ENCODE measurements around the gene MALL. TPM values are rescaled to one million over a fixed set of nuclear protein-coding genes. Genes with fewer than 3 reads are reported as not detected.

Gene MALL
- total and polyA plus RNA-seq, 2 of the 13 experiments (the other 11 are each of a cell fraction or from before 2014, with no cell fraction given) = not detected

- TF ChIP-seq ZMYM3 (CRISPR knock-in tag; IDR thresholded peaks at IDR 0.05) (no peak), ZBTB8A (CRISPR knock-in tag; IDR thresholded peaks at IDR 0.05; ENCODE audit: borderline replicate concordance, low read depth) (no peak), ZBTB26 (CRISPR knock-in tag; IDR thresholded peaks at IDR 0.05; ENCODE audit: borderline replicate concordance) (no peak), PAWR (CRISPR knock-in tag; IDR thresholded peaks at IDR 0.05; ENCODE audit: borderline replicate concordance) (no peak), TEAD3 (CRISPR knock-in tag; optimal IDR thresholded peaks at IDR 0.05; ENCODE audit: borderline replicate concordance) (peak; percentile 48), ZSCAN9 (CRISPR knock-in tag; IDR thresholded peaks at IDR 0.05; ENCODE audit: borderline replicate concordance) (peak; percentile 58; the same call in 1 of the 2 replicates), HNRNPK (IDR thresholded peaks at IDR 0.05; ENCODE audit: low read depth, low read length, poor library complexity, severe bottlenecking) (no peak), IKZF1 (IDR thresholded peaks at IDR 0.05) (no peak), PHB2 (IDR thresholded peaks at IDR 0.05; ENCODE audit: partially characterized antibody) (no peak), ELF3 (CRISPR knock-in tag; IDR thresholded peaks at IDR 0.05) (peak; percentile 42; the same call in 1 of the 2 replicates), RFX3 (CRISPR knock-in tag; IDR thresholded peaks at IDR 0.05) (no peak), ZNF605 (CRISPR knock-in tag; IDR thresholded peaks at IDR 0.05) (no peak), MXD4 (CRISPR knock-in tag; IDR thresholded peaks at IDR 0.05) (no peak), ATF7 (IDR thresholded peaks at IDR 0.05) (no peak), ATF7 (CRISPR knock-in tag; IDR thresholded peaks at IDR 0.05) (no peak), TRIM24 (CRISPR knock-in tag; IDR thresholded peaks at IDR 0.05) (no peak), PRMT3 (CRISPR knock-in tag; IDR thresholded peaks at IDR 0.05; ENCODE audit: borderline replicate concordance, low read depth) (no peak), ZZZ3 (CRISPR knock-in tag; IDR thresholded peaks at IDR 0.05; ENCODE audit: borderline replicate concordance) (no peak), FOXK1 (CRISPR knock-in tag; IDR thresholded peaks at IDR 0.05; ENCODE audit: borderline replicate concordance, low read depth) (no peak), SMC3 (IDR thresholded peaks at IDR 0.05; ENCODE audit: low read length) (peak; percentile 89), PLRG1 (conservative IDR thresholded peaks at IDR 0.05) (no peak), STAG1 (CRISPR knock-in tag; IDR thresholded peaks at IDR 0.05) (peak; percentile 91), TMF1 (CRISPR knock-in tag; IDR thresholded peaks at IDR 0.05; ENCODE audit: low read depth) (no peak), ZNF737 (CRISPR knock-in tag; IDR thresholded peaks at IDR 0.05; ENCODE audit: borderline replicate concordance) (no peak)
- TF ChIP-seq, protein P1, sequence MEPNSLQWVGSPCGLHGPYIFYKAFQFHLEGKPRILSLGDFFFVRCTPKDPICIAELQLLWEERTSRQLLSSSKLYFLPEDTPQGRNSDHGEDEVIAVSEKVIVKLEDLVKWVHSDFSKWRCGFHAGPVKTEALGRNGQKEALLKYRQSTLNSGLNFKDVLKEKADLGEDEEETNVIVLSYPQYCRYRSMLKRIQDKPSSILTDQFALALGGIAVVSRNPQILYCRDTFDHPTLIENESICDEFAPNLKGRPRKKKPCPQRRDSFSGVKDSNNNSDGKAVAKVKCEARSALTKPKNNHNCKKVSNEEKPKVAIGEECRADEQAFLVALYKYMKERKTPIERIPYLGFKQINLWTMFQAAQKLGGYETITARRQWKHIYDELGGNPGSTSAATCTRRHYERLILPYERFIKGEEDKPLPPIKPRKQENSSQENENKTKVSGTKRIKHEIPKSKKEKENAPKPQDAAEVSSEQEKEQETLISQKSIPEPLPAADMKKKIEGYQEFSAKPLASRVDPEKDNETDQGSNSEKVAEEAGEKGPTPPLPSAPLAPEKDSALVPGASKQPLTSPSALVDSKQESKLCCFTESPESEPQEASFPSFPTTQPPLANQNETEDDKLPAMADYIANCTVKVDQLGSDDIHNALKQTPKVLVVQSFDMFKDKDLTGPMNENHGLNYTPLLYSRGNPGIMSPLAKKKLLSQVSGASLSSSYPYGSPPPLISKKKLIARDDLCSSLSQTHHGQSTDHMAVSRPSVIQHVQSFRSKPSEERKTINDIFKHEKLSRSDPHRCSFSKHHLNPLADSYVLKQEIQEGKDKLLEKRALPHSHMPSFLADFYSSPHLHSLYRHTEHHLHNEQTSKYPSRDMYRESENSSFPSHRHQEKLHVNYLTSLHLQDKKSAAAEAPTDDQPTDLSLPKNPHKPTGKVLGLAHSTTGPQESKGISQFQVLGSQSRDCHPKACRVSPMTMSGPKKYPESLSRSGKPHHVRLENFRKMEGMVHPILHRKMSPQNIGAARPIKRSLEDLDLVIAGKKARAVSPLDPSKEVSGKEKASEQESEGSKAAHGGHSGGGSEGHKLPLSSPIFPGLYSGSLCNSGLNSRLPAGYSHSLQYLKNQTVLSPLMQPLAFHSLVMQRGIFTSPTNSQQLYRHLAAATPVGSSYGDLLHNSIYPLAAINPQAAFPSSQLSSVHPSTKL (CRISPR knock-in tag; IDR thresholded peaks at IDR 0.05) = peak; percentile 26; the same call in 1 of the 2 replicates
- TF ChIP-seq, protein P2, sequence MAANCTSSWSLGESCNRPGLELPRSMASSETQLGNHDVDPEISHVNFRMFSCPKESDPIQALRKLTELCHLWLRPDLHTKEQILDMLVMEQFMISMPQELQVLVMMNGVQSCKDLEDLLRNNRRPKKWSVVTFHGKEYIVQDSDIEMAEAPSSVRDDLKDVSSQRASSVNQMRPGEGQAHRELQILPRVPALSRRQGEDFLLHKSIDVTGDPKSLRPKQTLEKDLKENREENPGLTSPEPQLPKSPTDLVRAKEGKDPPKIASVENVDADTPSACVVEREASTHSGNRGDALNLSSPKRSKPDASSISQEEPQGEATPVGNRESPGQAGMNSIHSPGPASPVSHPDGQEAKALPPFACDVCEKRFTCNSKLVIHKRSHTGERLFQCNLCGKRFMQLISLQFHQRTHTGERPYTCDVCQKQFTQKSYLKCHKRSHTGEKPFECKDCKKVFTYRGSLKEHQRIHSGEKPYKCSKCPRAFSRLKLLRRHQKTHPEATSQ (CRISPR knock-in tag; IDR thresholded peaks at IDR 0.05; ENCODE audit: borderline replicate concordance) = no peak
Measured at GRCh38 chr2:110157153-110157793, 41.7 kb upstream of the MALL start (continued).
